ENCODE results near the gene PHC2.

The PHC2 gene

GRCh38 chr1:33420870-33421775 is 9.8 kb downstream of the PHC2 start:
- TF ChIP-seq, protein P1, sequence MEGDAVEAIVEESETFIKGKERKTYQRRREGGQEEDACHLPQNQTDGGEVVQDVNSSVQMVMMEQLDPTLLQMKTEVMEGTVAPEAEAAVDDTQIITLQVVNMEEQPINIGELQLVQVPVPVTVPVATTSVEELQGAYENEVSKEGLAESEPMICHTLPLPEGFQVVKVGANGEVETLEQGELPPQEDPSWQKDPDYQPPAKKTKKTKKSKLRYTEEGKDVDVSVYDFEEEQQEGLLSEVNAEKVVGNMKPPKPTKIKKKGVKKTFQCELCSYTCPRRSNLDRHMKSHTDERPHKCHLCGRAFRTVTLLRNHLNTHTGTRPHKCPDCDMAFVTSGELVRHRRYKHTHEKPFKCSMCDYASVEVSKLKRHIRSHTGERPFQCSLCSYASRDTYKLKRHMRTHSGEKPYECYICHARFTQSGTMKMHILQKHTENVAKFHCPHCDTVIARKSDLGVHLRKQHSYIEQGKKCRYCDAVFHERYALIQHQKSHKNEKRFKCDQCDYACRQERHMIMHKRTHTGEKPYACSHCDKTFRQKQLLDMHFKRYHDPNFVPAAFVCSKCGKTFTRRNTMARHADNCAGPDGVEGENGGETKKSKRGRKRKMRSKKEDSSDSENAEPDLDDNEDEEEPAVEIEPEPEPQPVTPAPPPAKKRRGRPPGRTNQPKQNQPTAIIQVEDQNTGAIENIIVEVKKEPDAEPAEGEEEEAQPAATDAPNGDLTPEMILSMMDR (conservative IDR thresholded peaks at IDR 0.05; ENCODE audit: low read length): no peak

DNA sequence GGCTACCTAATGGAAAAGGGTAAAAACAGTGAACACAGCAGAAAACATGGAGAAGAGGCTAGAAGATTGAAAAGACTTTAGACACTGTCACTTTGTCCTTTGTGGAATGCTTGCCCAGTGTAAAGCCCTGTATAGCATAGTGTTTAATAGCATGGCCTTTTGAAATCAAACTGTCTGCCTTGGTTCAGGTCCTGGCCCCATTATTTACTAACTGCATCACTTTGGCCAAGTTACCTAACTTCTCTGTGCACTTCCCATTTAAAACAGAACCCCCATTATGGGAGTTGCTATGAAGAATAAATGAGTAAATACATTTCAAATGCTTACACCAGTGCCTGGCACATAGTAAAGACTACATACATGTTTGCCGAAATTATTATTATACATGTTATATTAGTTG is 12.1 kb downstream of the PHC2 start:
- TF ChIP-seq, protein P1 (conservative IDR thresholded peaks at IDR 0.05; ENCODE audit: low read length): no peak
- no peak for DNase-seq (ENCODE audit: low read depth)
- no peak overlapping the region for H3K4me3 ChIP-seq (ENCODE audit: low read length)

More at GRCh38 chr1:33420870-33421775, 9.8 kb downstream of the PHC2 start:
- no peak overlapping the region for H3K4me3 ChIP-seq (ENCODE audit: low read length)
- peak; percentile 31 for DNase-seq (ENCODE audit: low read depth)

DNA sequence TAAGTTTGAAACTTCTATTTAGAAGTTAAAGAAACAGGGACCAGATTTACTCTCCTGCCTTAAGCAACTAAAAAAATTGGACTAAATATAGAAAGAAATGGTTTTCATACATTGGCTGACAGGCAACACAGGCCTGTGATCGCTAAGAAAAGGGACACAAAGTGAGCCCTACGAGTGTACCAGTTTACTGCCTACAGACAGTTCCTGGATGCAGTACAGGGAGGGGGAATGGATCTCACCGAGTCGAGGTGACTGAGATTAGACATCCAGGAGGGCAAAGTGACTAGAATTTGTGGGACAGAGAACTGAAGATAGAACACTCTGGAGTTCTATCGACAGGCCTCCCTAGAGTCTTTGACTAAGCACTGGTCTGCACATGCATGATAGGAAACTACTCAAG is 16.0 kb downstream of the PHC2 start:
- no peak for DNase-seq (ENCODE audit: low read depth)
- no peak overlapping the region for H3K4me3 ChIP-seq (ENCODE audit: low read length)

GRCh38 chr1:33410091-33410701 is 20.7 kb downstream of the PHC2 start:
- no peak overlapping the region for H3K4me3 ChIP-seq (ENCODE audit: low read length)
- DNase-seq (ENCODE audit: low read depth): peak; percentile 91
- TF ChIP-seq, protein P1 (conservative IDR thresholded peaks at IDR 0.05; ENCODE audit: low read length): no peak

More for the DNA sequence above, 16.0 kb downstream of the PHC2 start:
- TF ChIP-seq, protein P1 (conservative IDR thresholded peaks at IDR 0.05; ENCODE audit: low read length): no peak

- TF ChIP-seq, protein P1 (conservative IDR thresholded peaks at IDR 0.05; ENCODE audit: low read length): no peak
- no peak overlapping the region for H3K4me3 ChIP-seq (ENCODE audit: low read length)
- peak; percentile 58 for DNase-seq (ENCODE audit: low read depth)
Measured at GRCh38 chr1:33408093-33408436, 22.8 kb downstream of the PHC2 start.

GRCh38 chr1:33407352-33408092 is 23.4 kb downstream of the PHC2 start:
- TF ChIP-seq, protein P1 (conservative IDR thresholded peaks at IDR 0.05; ENCODE audit: low read length): no peak
- no peak for DNase-seq (ENCODE audit: low read depth)
- H3K4me3 ChIP-seq (ENCODE audit: low read length): no peak overlapping the region
